ENCODE results near the gene CSNK1G1.
"Not testable (repeated sequence)": the region's sequence is repeated elsewhere in the genome, so short reads cannot be mapped to it uniquely, and the experiment has no call there.

Gene CSNK1G1

GRCh38 chr15:64235552-64235951 is 120.4 kb downstream of the CSNK1G1 start:
- DNase-seq = no peak

- no peak for DNase-seq
These were observed 122.7 kb downstream of the CSNK1G1 start for GRCh38 chr15:64233299-64233698.

- DNase-seq = peak; percentile 86
These were observed 123.6 kb downstream of the CSNK1G1 start for GRCh38 chr15:64232400-64232799.

- peak; percentile 22 for DNase-seq
These were observed 126.7 kb downstream of the CSNK1G1 start for GRCh38 chr15:64229129-64229724.

- DNase-seq = no peak
These were observed 130.2 kb downstream of the CSNK1G1 start for GRCh38 chr15:64225804-64226203.

- peak; percentile 40 for DNase-seq
These were observed 131.5 kb downstream of the CSNK1G1 start for GRCh38 chr15:64224511-64224910.

- no peak for DNase-seq
These were observed 132.1 kb downstream of the CSNK1G1 start for GRCh38 chr15:64223882-64224281.

GRCh38 chr15:64222573-64223366 is 133.2 kb downstream of the CSNK1G1 start:
- no peak for DNase-seq

- DNase-seq = not testable (repeated sequence)
These were observed 134.1 kb downstream of the CSNK1G1 start for GRCh38 chr15:64221911-64222310.

- not testable (repeated sequence) for DNase-seq
These were observed 138.6 kb downstream of the CSNK1G1 start for GRCh38 chr15:64217429-64217750.

GRCh38 chr15:64216730-64217428 is 139.1 kb downstream of the CSNK1G1 start:
- no peak for DNase-seq

- DNase-seq = no peak
These were observed 139.8 kb downstream of the CSNK1G1 start for GRCh38 chr15:64216196-64216595.

- no peak for DNase-seq
These were observed 142.3 kb downstream of the CSNK1G1 start for GRCh38 chr15:64213646-64214045.

- no peak for DNase-seq
These were observed 144.3 kb downstream of the CSNK1G1 start for GRCh38 chr15:64211696-64212095.

GRCh38 chr15:64210371-64210770 is 145.6 kb downstream of the CSNK1G1 start:
- no peak for DNase-seq

GRCh38 chr15:64209680-64210334 is 146.2 kb downstream of the CSNK1G1 start:
- DNase-seq = peak; percentile 16

- DNase-seq = no peak
These were observed 150.8 kb downstream of the CSNK1G1 start for GRCh38 chr15:64205202-64205601.

- DNase-seq = no peak
These were observed 158.5 kb downstream of the CSNK1G1 start for GRCh38 chr15:64197425-64197824.

- no peak for DNase-seq
These were observed 162.0 kb downstream of the CSNK1G1 start for GRCh38 chr15:64193971-64194370.

GRCh38 chr15:64191971-64192830 is 163.8 kb downstream of the CSNK1G1 start:
- no peak for DNase-seq

GRCh38 chr15:64187396-64188191 is 168.4 kb downstream of the CSNK1G1 start:
- DNase-seq = no peak

All from NCI-H226 (cell line).